IMR-90 (cell line): ENCODE data around the gene RBBP7. TPM values are rescaled to one million over a fixed set of nuclear protein-coding genes. Genes with fewer than 3 reads are reported as not detected.

Experiments
- ATAC-seq: fragments of 200-7000 bp; cut with Tn5 transposase; 2 replicates; pipeline ENCODE4 v1.9.1; 2020; ENCODE audit warnings: low read depth, mild to moderate bottlenecking, moderate library complexity
- BruUV-seq: library from RNA; stranded (reverse); fragments of 400-500 nt; replicated peaks from 2 replicates; lab custom pipeline; 2021; lab: Mats Ljungman, UMichigan
- CTCF ChIA-PET: fragments of 300-600 bp; formaldehyde crosslinking; extraction: SDS; loops from one replicate; lab custom pipeline; 2021; ENCODE audit warnings: antibody characterized with exemption; lab: Yijun Ruan, JAX
- POLR2A ChIA-PET: fragments of 300-600 bp; sonication (Branson Sonifier 250); formaldehyde crosslinking; loops from one replicate; lab custom pipeline; 2022; ENCODE audit warnings: antibody characterized with exemption; ENCODE audit not compliant: unreplicated experiment; lab: Charles Lee
- DNase-seq: peaks from one replicate; pipeline ENCODE4 v3.0.0; 2013
- H2AFZ ChIP-seq: replicated peaks from 2 replicates; pipeline ENCODE3; 2013; ENCODE audit warnings: low read length, mild to moderate bottlenecking; ENCODE audit not compliant: poor library complexity
- H2AK5ac ChIP-seq: 2 replicates; pipeline ENCODE4 v1.6.1; 2013; ENCODE audit warnings: low read depth, low read length, inconsistent platforms
- H2AK9ac ChIP-seq: replicated peaks from 2 replicates; pipeline ENCODE3; 2013; ENCODE audit warnings: mild to moderate bottlenecking, low read depth, low read length, moderate library complexity; ENCODE audit not compliant: poor library complexity
- H2BK120ac ChIP-seq: 2 replicates; pipeline ENCODE4 v1.6.1; 2013; ENCODE audit warnings: low read depth, low read length, inconsistent platforms
- H2BK15ac ChIP-seq: 3 replicates; pipeline ENCODE4 v1.6.1; 2013; ENCODE audit warnings: low read depth, low read length, inconsistent platforms
- H2BK20ac ChIP-seq: 2 replicates; pipeline ENCODE4 v1.6.1; 2013; ENCODE audit warnings: low read depth, mild to moderate bottlenecking, inconsistent platforms, low read length, moderate library complexity
- H2BK5ac ChIP-seq: 2 replicates; pipeline ENCODE4 v1.6.1; 2013; ENCODE audit warnings: mild to moderate bottlenecking, low read depth, low read length, inconsistent platforms; ENCODE audit not compliant: poor library complexity, severe bottlenecking
- H3K14ac ChIP-seq: replicated peaks from 2 replicates; pipeline ENCODE4 v1.6.1; 2013; ENCODE audit warnings: low read depth, low read length, inconsistent platforms
- H3K18ac ChIP-seq: 2 replicates; pipeline ENCODE4 v1.6.1; 2013; ENCODE audit warnings: low read depth, low read length, control low read depth
- H3K23ac ChIP-seq: 2 replicates; pipeline ENCODE4 v1.6.1; 2013; ENCODE audit warnings: low read depth, low read length, inconsistent platforms
- H3K27ac ChIP-seq: 2 replicates; pipeline ENCODE4 v1.5.1; 2013; ENCODE audit warnings: mild to moderate bottlenecking, control low read depth, low read length; ENCODE audit not compliant: insufficient read depth
- H3K27me3 ChIP-seq: 2 replicates; pipeline ENCODE4 v1.6.1; 2013; ENCODE audit warnings: low read length; ENCODE audit not compliant: control insufficient read depth, insufficient read depth
- H3K36me3 ChIP-seq: 2 replicates; pipeline ENCODE4 v1.6.1; 2013; ENCODE audit warnings: low read length, mixed read lengths; ENCODE audit not compliant: control insufficient read depth, insufficient read depth
- H3K4ac ChIP-seq: 2 replicates; pipeline ENCODE4 v1.6.1; 2013; ENCODE audit warnings: low read depth, low read length, inconsistent platforms
- H3K4me1 ChIP-seq: 2 replicates; pipeline ENCODE4 v1.6.1; 2013; ENCODE audit warnings: low read length, mixed read lengths; ENCODE audit not compliant: control insufficient read depth, insufficient read depth
- H3K4me2 ChIP-seq: 2 replicates; pipeline ENCODE4 v1.6.1; 2013; ENCODE audit warnings: low read depth, mild to moderate bottlenecking, control low read depth, low read length, moderate library complexity
- H3K4me3 ChIP-seq: 2 replicates; pipeline ENCODE4 v1.5.1; 2013; ENCODE audit warnings: low read depth, mild to moderate bottlenecking, control low read depth, low read length, moderate library complexity; ENCODE audit not compliant: insufficient read depth
- H3K56ac ChIP-seq: 2 replicates; pipeline ENCODE4 v1.6.1; 2013; ENCODE audit warnings: low read length, inconsistent platforms; ENCODE audit not compliant: insufficient read depth; ENCODE audit errors: extremely low read depth
- H3K79me1 ChIP-seq, 2 experiments: 2 replicates each; pipeline ENCODE4 v1.6.1; 2013; ENCODE audit warnings: low read length in 2 of 2, inconsistent platforms in 1 of 2, low read depth in 1 of 2
- H3K9ac ChIP-seq: 2 replicates; pipeline ENCODE4 v1.6.1; 2013; ENCODE audit warnings: low read depth, low read length, control low read depth
- H3K9me1 ChIP-seq: 2 replicates; pipeline ENCODE4 v1.6.1; 2013; ENCODE audit warnings: low read length, inconsistent platforms; ENCODE audit not compliant: insufficient read depth
- H3K9me3 ChIP-seq: 2 replicates; pipeline ENCODE4 v1.6.1; 2013; ENCODE audit warnings: low read length; ENCODE audit not compliant: control insufficient read depth, insufficient read depth
- H4K20me1 ChIP-seq: 2 replicates; pipeline ENCODE4 v1.6.1; 2013; ENCODE audit warnings: low read length, inconsistent platforms; ENCODE audit not compliant: insufficient read depth
- H4K5ac ChIP-seq: 2 replicates; pipeline ENCODE4 v1.6.1; 2013; ENCODE audit warnings: mild to moderate bottlenecking, low read depth, low read length, control low read depth
- H4K8ac ChIP-seq, 2 experiments: 2 replicates each; pipeline ENCODE4 v1.6.1; 2013; ENCODE audit warnings: low read depth in 2 of 2, low read length in 2 of 2, control low read depth in 1 of 2, inconsistent platforms in 1 of 2
- H4K91ac ChIP-seq: 2 replicates; pipeline ENCODE4 v1.6.1; 2013; ENCODE audit warnings: low read depth, low read length, inconsistent platforms; ENCODE audit not compliant: insufficient read depth
- BHLHE40 ChIP-seq: fragments of 150-350 bp; IDR thresholded peaks from 2 replicates; pipeline ENCODE4 v1.6.1; 2016; ENCODE audit warnings: mild to moderate bottlenecking, low read depth, low read length
- CEBPB ChIP-seq: IDR thresholded peaks from 2 replicates; pipeline ENCODE4 v1.6.1; 2012; ENCODE audit warnings: low read depth, low read length, improper control_type of control experiment
- CHD1 ChIP-seq: IDR thresholded peaks from 2 replicates; pipeline ENCODE4 v1.6.1; 2012; ENCODE audit warnings: low read depth, low read length, improper control_type of control experiment
- CTCF ChIP-seq: conservative IDR thresholded peaks from 2 replicates; pipeline ENCODE4 v1.5.1; 2012; ENCODE audit warnings: mild to moderate bottlenecking, low read depth, low read length, improper control_type of control experiment
- ELK1 ChIP-seq: fragments of 150-350 bp; IDR thresholded peaks from 2 replicates; pipeline ENCODE4 v1.6.1; 2016; ENCODE audit warnings: low read depth, mild to moderate bottlenecking, low read length, moderate library complexity, borderline replicate concordance
- FOS ChIP-seq: fragments of 150-350 bp; IDR thresholded peaks from 2 replicates; pipeline ENCODE4 v1.6.1; 2016; ENCODE audit warnings: low read depth, low read length
- MAFK ChIP-seq: IDR thresholded peaks from 2 replicates; pipeline ENCODE4 v1.6.1; 2012; ENCODE audit warnings: low read depth, low read length, improper control_type of control experiment
- MAZ ChIP-seq: IDR thresholded peaks from 2 replicates; pipeline ENCODE4 v1.6.1; 2012; ENCODE audit warnings: low read depth, mild to moderate bottlenecking, low read length, improper control_type of control experiment, moderate library complexity, borderline replicate concordance
- MXI1 ChIP-seq: IDR thresholded peaks from 2 replicates; pipeline ENCODE4 v1.6.1; 2012; ENCODE audit warnings: low read depth, mild to moderate bottlenecking, low read length, moderate library complexity, borderline replicate concordance
- NFE2L2 ChIP-seq: fragments of 150-350 bp; IDR thresholded peaks from 2 replicates; pipeline ENCODE4 v1.6.1; 2016; ENCODE audit warnings: low read depth, mild to moderate bottlenecking, low read length
- POLR2A ChIP-seq: IDR thresholded peaks from 2 replicates; pipeline ENCODE4 v1.6.1; 2012; ENCODE audit warnings: mild to moderate bottlenecking, low read depth, low read length
- RAD21 ChIP-seq: IDR thresholded peaks from 2 replicates; pipeline ENCODE4 v1.6.1; 2012; ENCODE audit warnings: low read length, improper control_type of control experiment
- RCOR1 ChIP-seq: IDR thresholded peaks from 2 replicates; pipeline ENCODE4 v1.6.1; 2012; ENCODE audit warnings: mild to moderate bottlenecking, low read length, improper control_type of control experiment; ENCODE audit not compliant: insufficient replicate concordance
- RFX5 ChIP-seq: IDR thresholded peaks from 2 replicates; pipeline ENCODE4 v1.8.0; 2012; ENCODE audit warnings: low read depth, mild to moderate bottlenecking, low read length, moderate library complexity
- SMC3 ChIP-seq: fragments of 150-350 bp; IDR thresholded peaks from 2 replicates; pipeline ENCODE4 v1.6.1; 2016; ENCODE audit warnings: low read depth, mild to moderate bottlenecking, antibody characterized with exemption, low read length, moderate library complexity
- USF2 ChIP-seq: fragments of 150-350 bp; IDR thresholded peaks from 2 replicates; pipeline ENCODE4 v1.6.1; 2017; ENCODE audit warnings: mild to moderate bottlenecking, antibody characterized with exemption, low read length, low read depth
- WGBS, 2 experiments: methylation state at CpG; one replicate each; pipeline versions ENCODE4 v1.1.5 to v1.1.7; 2013; ENCODE audit warnings: missing lambda C conversion rate in 2 of 2; ENCODE audit not compliant: insufficient read length in 1 of 2; ENCODE audit errors: extremely low coverage in 2 of 2; 5-methylcytosine and 5-hydroxymethylcytosine counted together
- dilution Hi-C: fragments of 300-500 bp; cut with HindIII; formaldehyde crosslinking; loops from one replicate; pipeline ENCODE4 v1.14.3; 2018; ENCODE audit warnings: low sequenced_read_pairs; ENCODE audit not compliant: unreplicated experiment
- in situ Hi-C: fragments of 300-500 bp; cut with MboI; formaldehyde crosslinking; loops from 3 replicates; pipeline ENCODE4 v1.14.3; 2019; ENCODE audit warnings: low sequenced_read_pairs, inconsistent platforms, mixed read lengths
- intact Hi-C: fragments of 100-400 bp; cut with micrococcal nuclease; formaldehyde crosslinking; loops from 2 replicates; pipeline ENCODE4 v1.10.0; 2022
- polyA plus RNA-seq, 3 experiments: library from polyadenylated mRNA; depleted of rRNA; stranded (reverse); fragments of >200 nt; gene quantifications; 2 replicates each; pipeline ENCODE4 v1.2.3, GENCODE V29; 2012; ENCODE audit warnings: low replicate concordance in 1 of 3
- total RNA-seq: library from RNA; depleted of rRNA; stranded (reverse); fragments of >200 nt; gene quantifications from 2 replicates; pipeline ENCODE4 v1.2.3, GENCODE V29; 2012

The RBBP7 gene
- total and polyA plus RNA-seq, 2 of the 4 experiments (the other 2 are of a cell fraction) = 147 to 149 TPM

- Histone ChIP-seq H3K4me3 (no peak overlapping the region), H3K9ac (no peak overlapping the region), H3K14ac (no peak overlapping the region), H2AK9ac (no peak overlapping the region), H3K27me3 (no peaks in the 10 kb centered on the region), H3K9me3 (peaks cover 2% of the 10 kb centered on the region), H3K4ac (no peak overlapping the region), H3K18ac (no peak overlapping the region), H2BK20ac (no peak overlapping the region), H4K20me1 (peaks cover 11% of the 10 kb centered on the region; the same call in 1 of the 2 replicates), H3K4me2 (no peak overlapping the region), H3K27ac (no peak overlapping the region), H2AFZ (no peak overlapping the region), H2BK5ac (no peak overlapping the region), H4K5ac (no peak overlapping the region), H3K23ac (no peak overlapping the region), H4K8ac (no peak overlapping the region), H2AK5ac (no peak overlapping the region), H2BK120ac (no peak overlapping the region), H4K91ac (no peak overlapping the region), H2BK15ac (no peak overlapping the region), H3K79me1 (peaks cover 9 to 20% of the 10 kb centered on the region in 2 experiments; a peak in 1 of 4 replicates), H3K56ac (no peak overlapping the region), H3K9me1 (0 out of 2 replicates have a peak, but pooled peaks cover 3% of the 10 kb centered on the region), H3K4me1 (no peaks in the 10 kb centered on the region), H3K36me3 (peaks cover 23% of the 10 kb centered on the region)
- ChIA-PET CTCF (interaction anchor here (1.2 kb wide), 1 partner anchor 40 kb away, joined by 4 read pairs; no protein-coding TSS in a partner anchor), POLR2A (no interaction called here)
- intact Hi-C loops (no loop called here), dilution Hi-C loops (no loop called here), in situ Hi-C loops (no loop called here)
- DNase-seq (no peak), ATAC-seq (no peak)
- no peak for TF ChIP-seq CEBPB
- no peak for TF ChIP-seq RCOR1
- no peak for TF ChIP-seq CHD1
- no peak for TF ChIP-seq CTCF
- TF ChIP-seq BHLHE40 = no peak
- TF ChIP-seq RAD21 = no peak
- TF ChIP-seq SMC3 = no peak
- TF ChIP-seq MAFK = no peak
- TF ChIP-seq POLR2A = no peak
- no peak for TF ChIP-seq USF2
- no peak for TF ChIP-seq MXI1
- no peak for TF ChIP-seq RFX5
- TF ChIP-seq ELK1 = no peak
- no peak for TF ChIP-seq FOS
- TF ChIP-seq NFE2L2 = no peak
- TF ChIP-seq MAZ = no peak
- no TSS peak for BruUV-seq
- no CpG with 5 or more reads among the region's 12 CpGs for WGBS, 2 experiments
Measured at GRCh38 chrX:16852617-16853179, 17.5 kb downstream of the RBBP7 start.
